OCI-M1 (cell line): ENCODE data around the gene ABCA3.
"Not testable (repeated sequence)": the region's sequence is repeated elsewhere in the genome, so short reads cannot be mapped to it uniquely, and the experiment has no call there.

Experiments used
- DNase-seq: peaks from one replicate; lab custom pipeline; 2025; lab: John Stamatoyannopoulos, UW

The ABCA3 gene

DNA sequence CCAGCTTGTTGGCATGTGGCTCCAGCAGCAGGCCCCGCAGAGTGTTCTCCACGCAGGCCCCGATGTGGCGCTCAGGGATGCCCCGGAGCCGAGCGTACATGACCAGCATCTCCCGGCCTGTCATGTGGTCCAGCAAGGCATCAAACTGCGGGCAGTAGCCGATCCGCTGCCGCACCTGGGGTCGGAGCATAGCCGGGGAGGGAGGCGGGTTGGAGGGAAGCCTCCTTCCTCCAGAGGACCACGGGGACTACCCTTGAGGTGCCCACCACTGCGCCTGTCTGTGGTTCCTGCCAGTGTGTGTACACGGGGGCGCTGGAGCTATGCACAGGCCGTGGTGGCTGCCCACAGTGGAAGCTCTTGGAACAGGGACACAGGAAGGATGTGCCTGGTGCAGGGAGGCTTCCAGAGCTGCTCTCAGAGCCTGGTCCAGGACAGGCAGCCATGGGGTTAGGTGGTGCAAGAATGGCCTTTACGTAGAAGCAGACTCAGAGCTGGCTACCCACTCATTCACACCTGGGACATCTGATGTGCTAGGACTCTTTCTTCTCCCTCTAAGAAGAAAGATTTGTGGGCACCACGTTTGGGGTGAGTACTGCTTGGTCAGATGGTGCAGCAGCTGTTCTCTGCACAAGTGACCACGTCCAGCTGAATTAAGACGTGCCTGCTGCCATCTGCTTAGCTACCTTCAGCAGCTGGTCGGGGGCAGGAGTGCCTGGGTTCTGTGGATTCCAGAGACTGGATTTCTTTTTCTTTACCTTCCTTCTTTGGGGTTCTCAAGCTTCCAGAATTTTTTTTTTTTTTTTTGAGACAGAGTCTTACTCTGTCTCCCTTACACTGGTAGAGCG, 61.4 kb downstream of the ABCA3 start:
- DNase-seq, result no peak

- DNase-seq, result no peak
Observed at GRCh38 chr16:2278272-2278608, 62.3 kb downstream of the ABCA3 start.

DNA sequence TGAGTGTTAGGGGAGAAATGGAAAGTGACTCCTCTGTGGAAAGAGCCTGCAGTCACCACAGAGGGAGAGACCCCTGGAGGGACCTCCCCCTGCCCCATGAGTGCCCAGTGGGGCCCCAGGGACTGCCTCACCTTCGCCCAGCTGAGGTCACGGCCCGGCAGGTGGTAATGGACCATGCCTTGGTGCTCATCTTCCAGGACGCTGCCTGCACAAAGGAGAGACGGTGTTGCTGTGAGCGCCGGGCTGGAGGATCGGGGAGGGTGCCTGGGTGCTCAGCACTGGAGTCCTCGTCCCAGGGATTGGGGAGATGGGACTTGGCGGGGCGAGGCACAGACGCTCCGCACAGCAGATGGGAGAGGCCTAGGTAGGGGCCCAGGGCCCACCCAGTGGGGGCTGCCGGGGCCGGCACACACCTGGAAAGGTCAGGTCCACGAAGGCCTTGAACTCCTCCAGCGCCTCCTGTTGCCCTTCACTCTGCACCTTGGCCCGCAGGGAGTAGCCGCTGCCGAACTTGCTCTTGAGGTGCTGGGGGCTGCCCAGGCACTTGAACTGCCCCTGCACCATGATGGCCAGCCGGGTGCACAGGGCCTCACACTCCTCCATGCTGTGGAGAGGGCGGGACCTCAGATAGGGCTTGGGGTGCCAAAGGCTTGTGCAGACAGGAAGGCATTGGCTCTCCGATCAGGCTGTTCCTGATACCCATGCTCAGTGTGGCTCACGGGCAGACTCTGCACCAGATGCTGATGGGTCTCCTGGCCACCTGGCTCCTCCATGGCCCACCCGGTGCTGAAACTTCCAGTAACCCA, 62.9 kb downstream of the ABCA3 start:
- no peak for DNase-seq

GRCh38 chr16:2276368-2277195, 63.9 kb downstream of the ABCA3 start:
- no peak for DNase-seq

GRCh38 chr16:2275476-2276367, 64.8 kb downstream of the ABCA3 start:
- no peak for DNase-seq

DNA sequence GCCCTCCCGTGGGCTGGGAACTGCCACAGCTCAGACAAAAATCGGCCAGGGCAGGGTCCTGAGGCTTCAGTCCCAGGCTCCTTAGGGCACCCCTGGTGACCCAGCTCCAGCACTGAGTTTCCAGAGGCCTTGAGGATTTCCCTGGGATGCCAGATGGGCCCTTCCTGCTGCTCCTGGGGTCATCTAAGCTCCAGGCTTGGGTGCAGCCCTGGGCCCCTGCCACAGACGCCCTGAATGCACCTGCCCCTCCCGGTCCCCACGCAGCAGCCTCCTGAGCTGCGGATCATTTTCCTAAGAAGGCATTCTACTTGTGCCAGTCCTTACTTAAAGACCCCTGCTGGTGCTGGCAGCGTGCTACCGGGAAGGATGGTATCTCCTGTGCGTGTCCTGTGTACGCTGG, 66.6 kb downstream of the ABCA3 start:
- no peak for DNase-seq

DNA sequence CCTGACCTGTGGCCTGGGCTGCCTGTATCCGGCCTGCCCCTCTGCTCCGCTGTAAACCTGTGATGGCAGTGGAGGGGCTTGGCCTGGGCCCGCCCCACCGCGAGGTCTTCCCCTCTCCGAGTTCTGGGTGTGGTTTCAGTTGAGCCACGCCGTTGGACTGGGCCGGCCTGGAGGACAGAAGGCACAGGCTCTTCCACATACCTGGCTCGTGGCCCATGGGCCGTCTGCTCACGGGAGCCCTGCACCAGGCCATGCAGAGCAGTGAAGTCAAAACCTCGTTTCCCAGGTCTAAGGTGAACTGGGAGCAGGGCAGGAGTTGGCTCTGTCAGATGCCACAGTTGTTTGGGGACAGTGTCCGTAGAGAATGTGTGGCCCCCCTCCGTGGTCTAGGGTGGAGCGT, 67.0 kb downstream of the ABCA3 start:
- DNase-seq, result no peak

- no peak for DNase-seq
Observed at GRCh38 chr16:2271848-2272461, 68.6 kb downstream of the ABCA3 start.

DNA sequence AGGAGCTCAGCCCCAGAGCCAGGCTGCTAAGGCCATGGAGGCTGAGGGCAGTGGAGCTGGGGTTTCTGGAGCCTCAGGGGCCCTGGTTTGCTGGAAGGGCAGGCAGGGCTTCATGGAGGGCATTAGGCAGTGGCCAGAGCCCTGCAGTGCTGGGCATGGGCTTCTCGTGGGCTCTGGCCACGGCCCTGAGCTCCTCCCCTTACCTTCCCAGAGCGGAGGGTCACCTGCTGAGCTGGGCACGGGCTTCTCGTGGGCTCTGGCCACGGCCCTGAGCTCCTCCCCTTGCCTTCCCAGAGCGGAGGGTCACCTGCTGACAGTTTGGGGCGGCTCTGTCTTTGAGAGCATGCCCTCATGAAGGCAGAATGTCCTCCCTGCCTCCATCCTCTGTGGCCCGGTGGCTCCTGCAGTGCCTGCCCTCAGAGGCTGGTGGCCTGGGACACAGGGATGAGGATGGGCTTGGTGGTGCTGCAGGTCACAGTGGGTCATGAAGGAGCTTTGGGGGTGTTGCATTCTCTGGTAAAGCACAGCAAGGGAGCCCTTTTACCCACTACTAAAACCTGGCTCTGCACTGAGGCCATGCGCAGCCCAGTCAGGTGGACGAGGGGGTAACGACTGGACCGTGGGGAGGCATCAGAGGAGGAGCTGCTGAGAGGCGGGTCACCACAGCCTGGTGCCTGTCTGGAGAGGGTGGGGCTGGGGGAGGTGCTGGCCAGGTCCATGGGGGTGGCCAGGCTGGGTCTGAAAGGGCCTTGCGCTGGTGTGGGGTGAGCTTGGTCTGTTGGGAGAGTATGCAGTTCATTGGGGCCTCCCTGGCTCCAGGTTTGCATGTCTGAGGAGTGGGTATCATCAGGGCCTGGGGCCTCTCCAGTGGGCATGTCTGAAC, 69.7 kb downstream of the ABCA3 start:
- DNase-seq, result no peak

GRCh38 chr16:2270070-2270462, 70.5 kb downstream of the ABCA3 start:
- no peak for DNase-seq

- peak; percentile 97 for DNase-seq
Observed at GRCh38 chr16:2267913-2268666, 72.4 kb downstream of the ABCA3 start, which contains the start of gene RNPS1. RNPS1 (minus strand) TSS chr16:2268126; CDS start chr16:2264643, 3,483 bp downstream.

- DNase-seq, result not testable (repeated sequence)
Observed at GRCh38 chr16:2267505-2267912, 73.0 kb downstream of the ABCA3 start.

GRCh38 chr16:2266887-2267286, 73.6 kb downstream of the ABCA3 start:
- peak; percentile 5 for DNase-seq

GRCh38 chr16:2263026-2263425, 77.5 kb downstream of the ABCA3 start:
- not testable (repeated sequence) for DNase-seq

DNA sequence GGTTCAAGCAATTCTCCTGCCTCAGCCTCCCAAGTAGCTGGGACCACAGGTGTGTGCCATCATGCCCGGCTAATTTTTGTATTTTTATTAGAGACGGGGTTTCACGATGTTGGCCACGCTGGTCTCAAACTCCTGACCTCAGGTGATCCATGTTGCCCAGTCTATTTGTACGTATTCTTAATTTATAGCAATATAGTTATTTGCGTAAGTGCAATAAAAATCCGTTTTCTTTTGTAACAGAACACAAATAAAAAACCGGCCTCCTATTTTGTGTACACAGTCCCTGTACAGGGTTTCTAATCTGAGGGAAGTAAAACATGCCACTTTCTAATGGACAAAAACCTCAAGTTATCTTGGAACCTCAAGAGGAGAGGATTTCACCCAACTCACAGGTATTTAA, 80.3 kb downstream of the ABCA3 start:
- no peak for DNase-seq

GRCh38 chr16:2258530-2258929, 82.0 kb downstream of the ABCA3 start:
- not testable (repeated sequence) for DNase-seq

DNA sequence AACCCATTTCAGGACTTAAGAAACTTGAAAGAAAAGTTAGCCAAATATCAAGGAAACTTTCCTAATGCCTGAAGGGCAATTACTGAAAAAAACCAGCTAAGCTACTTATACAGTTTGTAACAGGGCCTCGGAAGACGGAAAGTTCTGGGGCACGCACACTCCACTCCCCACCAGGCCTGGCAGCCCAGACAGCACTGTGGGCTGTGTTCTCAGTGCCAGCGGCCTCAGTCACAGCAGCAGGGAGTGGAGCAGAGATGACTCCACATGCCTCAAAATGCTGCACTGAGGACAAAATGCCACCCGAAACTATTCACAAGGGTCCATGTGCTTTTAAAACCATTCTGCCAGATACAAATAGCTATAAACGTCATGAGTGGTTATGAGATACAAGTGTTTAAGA, 82.8 kb downstream of the ABCA3 start:
- DNase-seq, result no peak

- no peak for DNase-seq
Observed at GRCh38 chr16:2256531-2257140, 83.9 kb downstream of the ABCA3 start.

- no peak for DNase-seq
Observed at GRCh38 chr16:2253293-2253692, 87.2 kb downstream of the ABCA3 start.
